Measurements from ENCODE around the gene EVI2A. TPM values are rescaled to one million over a fixed set of nuclear protein-coding genes. Genes with fewer than 3 reads are reported as not detected.

The EVI2A gene
- total and polyA plus RNA-seq, 8 donors: 0.20 to 8.5 (median 0.80) TPM

DNA sequence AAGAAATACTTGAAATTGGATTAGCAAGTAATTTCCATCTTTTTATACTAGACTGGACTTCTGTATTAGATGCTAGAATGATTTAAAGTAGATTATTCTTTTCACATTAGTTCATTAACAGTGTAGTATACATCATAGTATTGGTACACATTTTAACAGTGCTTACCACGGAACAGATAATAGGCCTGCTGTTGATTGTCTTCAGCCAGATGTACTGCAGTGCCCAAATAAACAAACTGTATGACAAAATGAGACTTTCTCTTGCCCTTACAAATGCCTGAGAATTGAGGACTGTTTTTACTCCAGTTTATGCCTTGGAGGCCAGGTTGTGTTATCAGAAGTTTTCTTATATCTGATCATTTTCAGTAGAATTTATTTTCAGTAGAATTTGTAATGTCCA lies 631 bp downstream of the EVI2A start:
- DNase-seq (no peak), ATAC-seq (peak in 2 of 4 donors; percentile 24 to 30), FAIRE-seq (no peak)
- Histone ChIP-seq H3K27ac (peak overlapping the region in 2 of 4 donors; percentile 14 to 39), H3K9me3 (no peaks in the 10 kb centered on the region), H3K4me3 (peak overlapping the region in 1 of 4 donors; percentile 5), H3K36me3 (no peaks in the 10 kb centered on the region), H3K27me3 (no peaks in the 10 kb centered on the region), H3K4me1 (peaks cover 0 to 12% (median 3%) of the 10 kb centered on the region in 3 donors)
- 72 to 73% methylated on average over 1 of the region's 1 CpG for WGBS, 2 donors
- intact Hi-C loops (cut with DNase I): no loop called here
- TF ChIP-seq CTCF (IDR thresholded peaks at IDR 0.05): no peak

DNA sequence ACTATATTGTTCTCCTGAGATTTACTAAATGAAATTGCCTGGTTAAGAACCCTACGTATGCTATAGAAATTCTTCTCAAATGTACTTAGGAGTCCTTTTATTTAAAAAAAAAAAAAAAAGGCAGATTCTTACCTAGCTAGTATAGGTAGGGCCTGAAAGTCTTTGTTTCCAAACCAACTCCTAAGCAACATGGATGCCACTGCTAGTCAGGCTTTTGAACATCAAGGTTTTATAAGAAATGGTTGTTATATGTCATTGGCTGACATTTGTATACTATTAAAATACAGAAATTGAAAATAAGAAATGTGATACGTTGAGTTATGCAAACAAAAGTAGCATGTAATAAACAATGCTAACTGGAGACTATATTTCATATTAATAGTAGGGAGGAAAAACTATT lies 1.2 kb downstream of the EVI2A start:
- DNase-seq: no peak
- Histone ChIP-seq H3K27me3 (no peaks in the 10 kb centered on the region), H3K9me3 (no peaks in the 10 kb centered on the region), H3K27ac (no peak overlapping the region), H3K4me1 (peaks cover 0 to 12% (median 3%) of the 10 kb centered on the region in 3 donors), H3K36me3 (no peaks in the 10 kb centered on the region), H3K4me3 (peak overlapping the region in 1 of 4 donors; percentile 5)
- no peak for FAIRE-seq
- no peak for TF ChIP-seq CTCF (IDR thresholded peaks at IDR 0.05)
- intact Hi-C loops (cut with DNase I): no loop called here
- WGBS, 2 donors: 89 to 92% methylated on average over 2 of the region's 2 CpGs
- ATAC-seq: no peak

DNA sequence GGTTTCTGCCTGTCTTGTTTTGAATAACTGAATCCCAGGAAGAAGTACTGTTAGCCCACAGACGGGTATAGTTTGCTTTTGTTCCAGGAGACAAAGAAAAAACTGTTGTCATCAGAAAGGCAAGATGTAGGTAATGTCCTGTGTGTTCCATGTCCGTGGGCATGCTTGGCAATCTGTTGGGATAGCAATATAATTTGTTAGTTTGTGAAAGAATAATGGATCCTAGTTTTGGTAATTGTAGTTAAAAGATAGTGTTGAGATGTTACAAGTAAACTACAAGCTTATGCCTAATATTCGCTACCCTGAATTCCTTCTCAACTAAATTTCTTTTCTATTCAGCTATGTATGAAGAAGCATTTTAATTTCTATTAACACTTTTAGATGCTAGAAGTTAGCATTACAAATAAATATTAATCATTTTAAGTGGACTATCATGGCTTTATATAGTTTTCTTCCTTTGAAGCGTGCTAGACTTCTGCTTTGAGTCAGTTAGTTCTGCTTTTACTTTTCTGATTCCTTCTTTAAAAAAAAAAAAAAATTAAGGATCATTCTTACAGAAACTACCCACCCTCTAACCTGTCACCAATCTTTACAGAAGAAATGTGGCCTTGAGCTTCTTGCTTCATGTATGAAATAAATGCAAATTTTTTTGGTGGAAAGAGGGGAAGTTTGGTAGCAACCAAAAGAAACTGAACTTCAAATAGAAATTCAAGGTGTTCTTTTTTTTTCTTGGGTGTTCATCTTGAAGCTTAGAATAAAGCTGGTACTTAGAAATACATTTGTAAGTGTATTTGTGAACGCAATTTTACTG lies 2.4 kb downstream of the EVI2A start:
- intact Hi-C loops (cut with DNase I): no loop called here
- DNase-seq (no peak), ATAC-seq (peak in 2 of 4 donors; percentile 14 to 21), FAIRE-seq (no peak)
- 84 to 89% methylated on average over 5 of the region's 5 CpGs for WGBS, 2 donors
- H3K4me1 ChIP-seq: peaks cover 0 to 12% (median 3%) of the 10 kb centered on the region in 3 donors
- no peak for TF ChIP-seq CTCF (IDR thresholded peaks at IDR 0.05)
- H3K27ac ChIP-seq: peak overlapping the region in 2 of 4 donors; percentile 37 to 51
- no peak overlapping the region for H3K4me3 ChIP-seq
- H3K36me3 ChIP-seq: no peaks in the 10 kb centered on the region
- H3K9me3 ChIP-seq: no peaks in the 10 kb centered on the region
- H3K27me3 ChIP-seq: no peaks in the 10 kb centered on the region

- Histone ChIP-seq H3K27ac (peak overlapping the region in 2 of 4 donors; percentile 37 to 51), H3K27me3 (no peaks in the 10 kb centered on the region), H3K36me3 (no peaks in the 10 kb centered on the region), H3K9me3 (no peaks in the 10 kb centered on the region), H3K4me3 (no peak overlapping the region), H3K4me1 (peaks cover 0 to 12% (median 3%) of the 10 kb centered on the region in 3 donors)
- TF ChIP-seq CTCF (IDR thresholded peaks at IDR 0.05): no peak
- FAIRE-seq (no peak), DNase-seq (peak in 1 of 6 donors; percentile 36), ATAC-seq (peak in 3 of 4 donors; percentile 60 to 75 (median 67))
- 71 to 76% methylated on average over 8 of the region's 8 CpGs for WGBS, 2 donors
- intact Hi-C loops (cut with DNase I): no loop called here
Observed at GRCh38 chr17:31318298-31318801, 3.1 kb downstream of the EVI2A start.

DNA sequence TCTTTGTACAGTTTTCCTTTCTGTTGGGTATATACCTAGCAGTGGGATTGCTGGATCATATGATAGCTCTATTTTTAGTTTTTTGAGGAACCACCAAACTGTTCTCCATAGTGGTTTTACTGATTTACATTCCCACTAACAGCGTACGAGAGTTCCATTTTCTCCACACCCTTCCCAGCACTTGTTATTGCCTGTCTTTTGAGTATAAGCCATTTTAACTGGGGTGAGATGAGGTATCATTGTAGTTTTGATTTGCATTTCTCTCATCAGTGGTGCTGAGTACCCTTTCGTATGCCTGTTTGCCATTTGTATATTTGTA lies 6.7 kb downstream of the EVI2A start:
- TF ChIP-seq CTCF (IDR thresholded peaks at IDR 0.05): no peak
- H3K27me3 ChIP-seq: no peaks in the 10 kb centered on the region
- peaks cover 0 to 12% (median 3%) of the 10 kb centered on the region in 3 donors for H3K4me1 ChIP-seq
- no peaks in the 10 kb centered on the region for H3K36me3 ChIP-seq
- intact Hi-C loops (cut with DNase I): no loop called here
- FAIRE-seq: no peak
- peak overlapping the region in 1 of 4 donors; percentile 7 for H3K27ac ChIP-seq
- ATAC-seq: no peak
- no peaks in the 10 kb centered on the region for H3K9me3 ChIP-seq
- 80 to 95% methylated on average over 3 of the region's 3 CpGs for WGBS, 2 donors
- no peak for DNase-seq
- no peak overlapping the region for H3K4me3 ChIP-seq

All from pancreas (tissue), 10 donors.